H1 (cell line): Measurements from ENCODE around the gene CST7. TPM values are rescaled to one million over a fixed set of nuclear protein-coding genes. Genes with fewer than 3 reads are reported as not detected.
A peak's percentile ranks its signal among the peaks of the same experiment; 100 is the strongest.

Source experiments
- CTCF ChIA-PET: fragments of 300-600 bp; sonication (Branson Sonifier 250); formaldehyde crosslinking; loops from one replicate; lab custom pipeline; 2021; ENCODE audit not compliant: partially characterized antibody; lab: Charles Lee
- POLR2A ChIA-PET: fragments of 300-600 bp; sonication (Branson Sonifier 250); formaldehyde crosslinking; loops from one replicate; lab custom pipeline; 2021; ENCODE audit warnings: inconsistent platforms; ENCODE audit not compliant: partially characterized antibody; lab: Charles Lee
- DNase-seq, 2 experiments: peaks; one replicate each; pipeline versions ENCODE4 v3.0.0 to v3.0.0-alpha.2; 2010 to 2022; ENCODE audit warnings: low spot score in 2 of 2, low read depth in 1 of 2, mixed read lengths in 1 of 2
- FAIRE-seq: peaks from 2 replicates; lab custom pipeline; 2011; peaks lifted over from hg19 to GRCh38; lab: Jason Lieb, UNC
- H2AFZ ChIP-seq: 2 replicates; pipeline ENCODE4 v1.8.1; 2012; ENCODE audit warnings: low read length, inconsistent platforms
- H2AK5ac ChIP-seq: 2 replicates; pipeline ENCODE4 v1.6.1; 2013; ENCODE audit warnings: low read depth, low read length
- H2BK120ac ChIP-seq: replicated peaks from 2 replicates; pipeline ENCODE3; 2013; ENCODE audit warnings: low read depth, low read length, inconsistent platforms
- H2BK12ac ChIP-seq: 2 replicates; pipeline ENCODE4 v1.6.1; 2013; ENCODE audit warnings: low read depth, low read length
- H2BK15ac ChIP-seq: 2 replicates; pipeline ENCODE4 v1.6.1; 2013; ENCODE audit warnings: low read length
- H2BK20ac ChIP-seq: 2 replicates; pipeline ENCODE4 v1.6.1; 2013; ENCODE audit warnings: low read length
- H2BK5ac ChIP-seq: 2 replicates; pipeline ENCODE4 v1.6.1; 2013; ENCODE audit warnings: low read depth, low read length
- H3K14ac ChIP-seq: 2 replicates; pipeline ENCODE4 v1.6.1; 2013; ENCODE audit warnings: inconsistent platforms; ENCODE audit not compliant: insufficient read length
- H3K18ac ChIP-seq: 2 replicates; pipeline ENCODE4 v1.6.1; 2013; ENCODE audit warnings: low read length; ENCODE audit errors: extremely low read depth
- H3K23ac ChIP-seq: 2 replicates; pipeline ENCODE4 v1.6.1; 2013; ENCODE audit warnings: inconsistent platforms; ENCODE audit not compliant: insufficient read length
- H3K23me2 ChIP-seq: 2 replicates; pipeline ENCODE4 v1.6.1; 2013; ENCODE audit warnings: low read depth, low read length
- H3K27ac ChIP-seq: 2 replicates; pipeline ENCODE4 v1.6.1; 2011; ENCODE audit warnings: low read depth, low read length, inconsistent platforms
- H3K27me3 ChIP-seq, 4 experiments: replicated peaks in 1 of 4; 1 replicate in 1 of 4; 2 replicates in 3 of 4; pipeline versions ENCODE4 v1.6.1 to v1.8.1; 2011 to 2013; ENCODE audit warnings: low read length in 3 of 4, mild to moderate bottlenecking in 3 of 4, inconsistent platforms in 2 of 4, mixed read lengths in 2 of 4, moderate library complexity in 1 of 4; ENCODE audit not compliant: control insufficient read depth in 3 of 4, insufficient read depth in 3 of 4; ENCODE audit errors: extremely low read depth in 1 of 4
- H3K36me3 ChIP-seq, 4 experiments: 2 replicates each; pipeline versions ENCODE4 v1.6.1 to v1.8.1; 2011 to 2013; ENCODE audit warnings: mild to moderate bottlenecking in 4 of 4, low read length in 3 of 4, moderate library complexity in 2 of 4, control low read depth in 1 of 4, inconsistent platforms in 1 of 4; ENCODE audit not compliant: insufficient read depth in 4 of 4, control insufficient read depth in 2 of 4
- H3K4ac ChIP-seq: replicated peaks from 2 replicates; pipeline ENCODE3; 2013; ENCODE audit warnings: low read length, low read depth, mixed read lengths, inconsistent platforms; ENCODE audit not compliant: insufficient read length
- H3K4me1 ChIP-seq, 4 experiments: replicated peaks in 1 of 4; 1 replicate in 1 of 4; 2 replicates in 3 of 4; pipeline versions ENCODE4 v1.6.1 to v1.8.1; 2011 to 2013; ENCODE audit warnings: low read length in 3 of 4, inconsistent platforms in 2 of 4, mixed read lengths in 1 of 4; ENCODE audit not compliant: insufficient read depth in 4 of 4, control insufficient read depth in 3 of 4
- H3K4me2 ChIP-seq, 2 experiments: 2 replicates each; pipeline versions ENCODE4 v1.6.1 to v1.8.1; 2011 to 2013; ENCODE audit warnings: low read depth in 2 of 2, low read length in 2 of 2, control low read depth in 1 of 2, inconsistent platforms in 1 of 2, mild to moderate bottlenecking in 1 of 2; ENCODE audit not compliant: insufficient read depth in 1 of 2
- H3K4me3 ChIP-seq, 4 experiments: fragments of 200-600, 300-600 bp in 1 of 4; sonication (generic), shearing (Covaris generic), sonication (Bioruptor Twin) in 1 of 4; 2 replicates each; pipeline versions ENCODE4 v1.5.1 to v1.8.1; 2011 to 2016; ENCODE audit warnings: low read length in 4 of 4, low read depth in 3 of 4, control low read depth in 2 of 4, inconsistent platforms in 2 of 4, mild to moderate bottlenecking in 2 of 4, mixed read lengths in 1 of 4, moderate library complexity in 1 of 4; ENCODE audit not compliant: insufficient read depth in 2 of 4; ENCODE audit errors: extremely low read depth in 1 of 4
- H3K56ac ChIP-seq: replicated peaks from 2 replicates; pipeline ENCODE3; 2013; ENCODE audit warnings: low read depth, mild to moderate bottlenecking, mixed read lengths, low read length, inconsistent platforms; ENCODE audit not compliant: insufficient read length
- H3K79me1 ChIP-seq: 2 replicates; pipeline ENCODE4 v1.6.1; 2013; ENCODE audit warnings: low read depth, low read length, control low read depth
- H3K79me2 ChIP-seq, 2 experiments: 2 replicates each; pipeline versions ENCODE4 v1.6.1 to v1.8.1; 2012 to 2013; ENCODE audit warnings: low read length in 2 of 2, mild to moderate bottlenecking in 2 of 2, inconsistent platforms in 1 of 2; ENCODE audit not compliant: insufficient read depth in 2 of 2, control insufficient read depth in 1 of 2
- H3K9ac ChIP-seq, 4 experiments: replicated peaks in 1 of 4; 1 replicate in 1 of 4; 2 replicates in 3 of 4; pipeline versions ENCODE4 v1.6.1 to v1.8.1; 2011 to 2013; ENCODE audit warnings: low read depth in 3 of 4, low read length in 3 of 4, control low read depth in 2 of 4, mild to moderate bottlenecking in 2 of 4, moderate library complexity in 2 of 4, inconsistent platforms in 1 of 4; ENCODE audit errors: extremely low read depth in 1 of 4
- H3K9me3 ChIP-seq, 2 experiments: 2 replicates each; pipeline versions ENCODE4 v1.6.1 to v1.8.1; 2012 to 2013; ENCODE audit warnings: mild to moderate bottlenecking in 2 of 2, moderate library complexity in 2 of 2, control low read depth in 1 of 2, inconsistent platforms in 1 of 2, low read depth in 1 of 2, low read length in 1 of 2, mixed read lengths in 1 of 2; ENCODE audit not compliant: insufficient read depth in 2 of 2
- H4K20me1 ChIP-seq, 2 experiments: replicated peaks in 1 of 2; 2 replicates each; pipeline versions ENCODE3 to v1.8.1; 2011 to 2013; ENCODE audit warnings: inconsistent platforms in 2 of 2, low read length in 2 of 2, mild to moderate bottlenecking in 1 of 2; ENCODE audit not compliant: insufficient read depth in 2 of 2, control insufficient read depth in 1 of 2
- H4K5ac ChIP-seq: 2 replicates; pipeline ENCODE4 v1.6.1; 2013; ENCODE audit warnings: low read length, low read depth, mixed read lengths, inconsistent platforms; ENCODE audit not compliant: insufficient read length
- H4K8ac ChIP-seq: 2 replicates; pipeline ENCODE4 v1.8.0; 2013; ENCODE audit warnings: mild to moderate bottlenecking, moderate library complexity, low read length, inconsistent platforms; ENCODE audit not compliant: insufficient read depth; ENCODE audit errors: extremely low read depth
- H4K91ac ChIP-seq: replicated peaks from 2 replicates; pipeline ENCODE3; 2013; ENCODE audit warnings: low read length, mixed read lengths, inconsistent platforms; ENCODE audit not compliant: insufficient read length
- GTF2F1 ChIP-seq: IDR thresholded peaks from 2 replicates; pipeline ENCODE4 v1.6.1; 2012; ENCODE audit warnings: low read depth, low read length, improper control_type of control experiment, borderline replicate concordance
- KDM5A ChIP-seq: fragments of 200-600 bp; IDR thresholded peaks from 2 replicates; pipeline ENCODE4 v1.7.1; 2012; ENCODE audit warnings: mild to moderate bottlenecking, low read length, inconsistent platforms, mixed read lengths
- NANOG ChIP-seq: IDR thresholded peaks from 2 replicates; pipeline ENCODE4 v1.6.1; 2011; ENCODE audit warnings: low read length, low read depth, mild to moderate bottlenecking, inconsistent platforms; ENCODE audit not compliant: insufficient read depth, poor library complexity, severe bottlenecking
- SIX5 ChIP-seq: IDR thresholded peaks from 2 replicates; pipeline ENCODE4 v1.6.1; 2011; ENCODE audit warnings: mild to moderate bottlenecking, low read depth, low read length
- SP4 ChIP-seq: IDR thresholded peaks from 2 replicates; pipeline ENCODE4 v1.6.1; 2012; ENCODE audit warnings: low read length, inconsistent platforms
- ZNF274 ChIP-seq: IDR thresholded peaks from 2 replicates; pipeline ENCODE4 v1.7.0; 2012; ENCODE audit warnings: low read length, borderline replicate concordance; ENCODE audit errors: extremely low read depth
- WGBS, 2 experiments: shearing (Covaris generic) in 1 of 2; methylation state at CpG; one replicate each; pipeline versions ENCODE4 v1.1.6 to v1.1.7; 2013 to 2015; ENCODE audit warnings: low lambda C conversion rate in 2 of 2, mixed read lengths in 2 of 2, inconsistent platforms in 1 of 2, low coverage in 1 of 2, missing lambda C conversion rate in 1 of 2; ENCODE audit not compliant: insufficient replicate concordance in 2 of 2, insufficient coverage in 1 of 2, insufficient read length in 1 of 2; ENCODE audit errors: extremely low coverage in 1 of 2, missing lambda C conversion rate in 1 of 2; 5-methylcytosine and 5-hydroxymethylcytosine counted together
- polyA plus RNA-seq, 7 experiments: library from polyadenylated mRNA; depleted of rRNA in 3 of 7; stranded (reverse) in 5 of 7; unstranded in 2 of 7; fragments of >200 nt in 5 of 7; fragments of 200-250 nt in 2 of 7; gene quantifications; 1 replicate in 5 of 7; 2 replicates in 1 of 7; 4 replicates in 1 of 7; pipeline versions ENCODE4 v1.2.1 to v1.2.3, GENCODE V29; 2011 to 2013; ENCODE audit warnings: missing spikeins in 2 of 7, mixed read lengths in 2 of 7
- total RNA-seq: library from RNA; stranded (reverse); fragmentation: NEBNext Ultra II Directional; extraction: Animal tissue kit (Norgen Biotek cat#: 25700); gene quantifications from 2 replicates; pipeline ENCODE4 v1.2.1, GENCODE V29; 2021

Gene CST7
- total and polyA plus RNA-seq, 2 of the 8 experiments (the other 6 are each of a cell fraction or from before 2014, with no cell fraction given) = not detected

DNA sequence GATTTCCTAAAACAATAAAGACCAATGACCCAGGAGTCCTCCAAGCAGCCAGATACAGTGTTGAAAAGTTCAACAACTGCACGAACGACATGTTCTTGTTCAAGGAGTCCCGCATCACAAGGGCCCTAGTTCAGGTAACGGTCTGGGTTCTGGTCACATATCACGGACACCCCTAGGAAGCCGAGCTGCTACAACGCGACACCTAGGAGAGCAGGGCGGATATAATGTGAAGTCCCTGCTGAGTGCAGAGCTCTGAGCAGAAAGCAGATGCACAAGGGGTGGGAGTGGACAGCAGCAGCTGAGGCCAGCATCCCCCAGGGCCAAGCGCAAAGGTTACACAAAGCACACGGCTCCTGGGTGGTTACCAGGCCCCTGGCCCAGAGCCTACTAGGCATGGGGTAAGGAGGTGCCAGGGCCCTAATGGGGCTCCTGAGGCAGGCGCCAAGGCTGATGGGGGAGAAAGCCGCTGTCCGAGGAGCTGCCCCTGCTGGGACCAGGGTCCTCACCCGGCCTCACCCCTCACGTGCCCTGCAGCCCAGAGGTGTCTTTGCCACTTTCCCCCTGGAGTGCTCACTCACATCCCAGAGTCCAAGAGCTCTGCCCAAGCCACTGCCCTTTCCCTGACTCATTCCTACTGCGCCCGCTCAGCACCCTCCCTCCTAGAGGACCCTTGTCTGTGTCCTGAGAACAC, 8.4 kb downstream of the CST7 start:
- Histone ChIP-seq H3K4me1 (peaks cover 0 to 2% (median 0%) of the 10 kb centered on the region in 4 experiments; a peak in 1 of 7 replicates), H3K36me3 (peaks cover 0 to 2% (median under 1%) of the 10 kb centered on the region in 4 experiments; a peak in 3 of 8 replicates)

More for the DNA sequence above, 8.4 kb downstream of the CST7 start:
- Histone ChIP-seq H3K4me3 (no peak overlapping the region), H2BK120ac (no peak overlapping the region), H3K27me3 (no peaks in the 10 kb centered on the region), H3K4me2 (no peak overlapping the region), H2BK5ac (no peak overlapping the region), H3K14ac (no peak overlapping the region), H3K18ac (no peak overlapping the region), H2BK12ac (no peak overlapping the region), H2BK20ac (no peak overlapping the region), H4K8ac (no peak overlapping the region), H3K23me2 (no peaks in the 10 kb centered on the region), H2BK15ac (no peak overlapping the region), H4K5ac (no peak overlapping the region), H2AK5ac (no peak overlapping the region), H3K27ac (no peak overlapping the region), H3K56ac (no peak overlapping the region), H3K79me2 (no peaks in the 10 kb centered on the region), H3K23ac (no peak overlapping the region), H4K20me1 (peaks cover 0 to 2% of the 10 kb centered on the region in 2 experiments), H3K9me3 (no peaks in the 10 kb centered on the region), H4K91ac (no peak overlapping the region), H2AFZ (no peak overlapping the region), H3K79me1 (no peaks in the 10 kb centered on the region), H3K4ac (no peak overlapping the region), H3K9ac (no peak overlapping the region)
- TF ChIP-seq GTF2F1 = no peak
- no peak for TF ChIP-seq KDM5A
- TF ChIP-seq SIX5 = no peak
- TF ChIP-seq ZNF274 = no peak
- TF ChIP-seq NANOG = no peak
- no peak for TF ChIP-seq SP4
- 92% methylated on average over 18 of the region's 18 CpGs; no CpG with 5 or more reads in 1 of the 2 experiments for WGBS, 2 experiments
- FAIRE-seq (no peak), DNase-seq (peak in 1 of 2 experiments; percentile 33)
- ChIA-PET POLR2A (no interaction called here), CTCF (no interaction called here)
